HCT116 (cell line): ENCODE data around the gene MAGOH. TPM values are rescaled to one million over a fixed set of nuclear protein-coding genes. Genes with fewer than 3 reads are reported as not detected.

ENCODE experiments used
- total RNA-seq: library from RNA; stranded (reverse); gene quantifications from one replicate; pipeline ENCODE4 v1.2.1, GENCODE V29; 2021; ENCODE audit not compliant: unreplicated experiment

Gene MAGOH
- total RNA-seq, 1 experiment from 2014 or later, result 63.7 TPM

Other genes with a start within 250 kb of the MAGOH start
- 0.22 TPM for gene PODN, start 176.3 kb downstream of the MAGOH start, total RNA-seq
- gene SLC1A7, start 95.9 kb downstream of the MAGOH start, total RNA-seq, result not detected
- gene CPT2, start 41.7 kb downstream of the MAGOH start, total RNA-seq, result 18.1 TPM
- 43.1 TPM for gene CZIB, start 17.9 kb downstream of the MAGOH start, total RNA-seq
- gene LRP8, start 89.6 kb upstream of the MAGOH start, total RNA-seq, result 56.3 TPM
- gene DMRTB1, start 220.9 kb upstream of the MAGOH start, total RNA-seq, result not detected